HG02759 (cell line): ENCODE measurements around the gene C1orf115.
"Not testable (repeated sequence)": the region's sequence is repeated elsewhere in the genome, so short reads cannot be mapped to it uniquely, and the experiment has no call there.

ENCODE experiments used
- ATAC-seq: cut with Tn5 transposase; IDR thresholded peaks from one replicate; pipeline ENCODE4 v1.9.1; 2021; ENCODE audit warnings: mild to moderate bottlenecking, moderate library complexity; ENCODE audit not compliant: unreplicated experiment

Gene C1orf115

DNA sequence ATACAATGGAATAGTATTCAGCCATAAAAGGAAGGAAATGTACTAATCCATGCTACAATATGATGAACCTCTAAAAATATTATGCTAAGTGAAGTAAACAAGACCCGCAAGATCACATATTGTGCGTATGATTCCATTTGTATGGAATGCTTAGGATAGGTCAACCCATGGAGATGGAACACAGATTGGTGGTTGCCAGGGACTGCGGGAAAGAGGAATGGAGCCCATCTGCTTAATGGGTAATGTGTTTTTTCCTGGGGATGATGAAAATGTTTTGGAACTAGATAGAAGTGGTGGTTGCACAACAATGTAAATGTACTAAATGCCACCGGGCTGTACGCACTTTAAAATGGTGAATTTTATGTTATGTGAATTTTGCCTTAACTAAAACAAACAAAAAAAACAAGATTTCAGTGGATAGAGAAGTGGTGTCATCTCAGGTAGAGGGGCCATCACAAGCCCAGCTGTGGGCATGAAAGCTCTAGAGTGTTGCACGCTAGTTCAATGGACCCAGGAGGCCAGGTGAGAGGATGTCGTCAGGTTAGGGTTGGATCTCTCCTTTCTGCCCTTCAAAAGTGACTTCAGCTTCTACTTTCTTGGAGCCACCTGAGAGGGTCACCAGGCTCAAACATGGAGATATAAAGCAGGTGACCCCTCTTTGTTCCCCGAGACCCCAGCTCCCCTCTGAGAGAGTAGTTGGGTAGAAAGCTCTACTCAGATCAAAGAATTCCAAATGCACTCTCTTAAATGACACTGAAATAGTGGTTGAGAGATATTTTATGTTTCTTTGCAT lies 2.5 kb downstream of the C1orf115 start:
- no peak for ATAC-seq

DNA sequence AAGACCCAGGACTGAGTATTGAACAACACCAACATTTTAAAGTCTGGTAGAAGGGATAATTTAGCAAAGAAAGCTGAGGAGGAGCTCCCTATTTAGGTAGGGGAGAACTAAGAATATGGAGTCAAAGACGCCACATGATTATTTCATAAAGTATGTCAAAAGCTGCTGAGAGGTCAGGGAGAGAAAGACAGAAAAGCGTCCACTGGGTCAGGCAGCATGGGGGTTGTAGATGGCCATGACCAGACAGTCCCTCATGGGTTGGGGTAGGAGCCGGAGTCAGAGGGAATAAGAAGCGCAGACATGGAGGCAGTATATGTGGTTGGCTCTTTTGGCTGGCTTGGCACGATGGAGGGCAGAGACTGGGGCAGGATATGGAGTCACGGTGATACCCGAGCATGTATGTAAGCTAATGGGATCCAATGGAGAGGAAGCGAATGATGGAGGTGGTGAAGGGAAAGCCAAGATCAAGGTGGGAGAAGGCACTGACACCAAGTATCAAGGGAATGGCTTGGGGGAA lies 4.8 kb downstream of the C1orf115 start:
- no peak for ATAC-seq

DNA sequence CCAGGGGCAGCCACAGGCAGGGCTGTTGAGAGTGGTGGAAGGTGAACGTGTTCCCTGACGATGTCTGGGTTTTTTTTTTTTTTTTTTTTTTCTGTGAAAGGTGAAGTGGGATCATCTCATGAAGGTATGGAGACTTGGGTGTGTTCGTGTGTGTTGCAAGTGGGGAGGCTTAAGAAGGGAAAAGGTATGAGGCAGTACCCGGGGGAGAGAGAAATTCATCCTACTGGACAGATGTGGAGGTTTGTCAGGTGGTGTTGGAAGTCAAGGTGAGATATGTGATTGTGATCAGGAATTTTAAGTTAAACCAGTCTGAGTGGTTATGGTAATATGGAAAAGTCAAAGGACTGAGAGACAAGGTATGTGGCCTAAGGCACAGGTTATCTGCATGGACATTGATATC lies 5.3 kb downstream of the C1orf115 start:
- no peak for ATAC-seq

DNA sequence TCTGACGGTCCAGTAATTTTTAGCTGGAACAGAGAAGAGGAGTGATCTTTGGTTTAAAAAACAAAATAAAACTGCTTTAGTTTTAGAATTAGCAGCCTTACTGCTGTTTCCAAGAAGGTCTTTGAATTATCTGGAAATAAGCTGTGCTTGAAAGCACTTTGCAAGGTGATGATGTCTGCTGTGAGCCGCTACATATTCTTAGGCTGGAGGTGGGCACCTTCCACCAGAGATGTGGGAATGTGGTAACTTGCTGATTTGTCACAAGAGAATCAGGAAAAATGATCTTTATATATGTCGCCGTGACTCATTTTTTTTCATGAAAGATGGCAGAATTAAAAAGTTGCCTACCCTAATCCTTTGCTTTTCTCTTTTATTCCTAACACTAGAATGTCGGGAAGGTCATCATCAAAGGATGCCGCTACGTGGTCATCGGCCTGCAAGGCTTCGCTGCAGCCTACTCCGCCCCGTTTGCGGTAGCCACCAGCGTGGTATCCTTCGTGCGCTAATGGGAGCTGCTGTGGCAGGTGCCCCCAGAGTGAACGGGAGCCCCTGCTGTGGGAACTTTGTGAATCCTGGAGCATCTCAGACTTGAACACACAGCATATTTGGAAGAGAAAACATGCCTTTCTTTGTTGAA lies 6.2 kb downstream of the C1orf115 start:
- no peak for ATAC-seq

DNA sequence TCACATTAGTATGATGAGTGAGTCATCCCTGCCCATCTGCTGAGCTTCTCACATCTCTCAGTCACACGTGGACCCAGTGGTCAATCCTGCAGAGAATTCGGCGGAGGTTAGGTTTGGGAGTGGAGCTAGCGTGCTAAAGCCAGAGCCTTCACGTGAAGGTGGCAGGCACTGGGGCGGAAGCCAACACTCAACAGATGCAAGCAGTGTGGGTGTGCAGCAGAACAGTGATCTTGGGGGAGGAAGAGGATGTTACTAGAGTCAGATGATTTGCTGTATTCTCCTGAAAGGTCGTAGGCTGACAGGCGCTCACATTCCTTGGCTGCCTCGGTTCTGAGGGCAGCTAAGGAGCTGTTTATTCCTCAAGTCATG lies 6.7 kb downstream of the C1orf115 start:
- no peak for ATAC-seq

DNA sequence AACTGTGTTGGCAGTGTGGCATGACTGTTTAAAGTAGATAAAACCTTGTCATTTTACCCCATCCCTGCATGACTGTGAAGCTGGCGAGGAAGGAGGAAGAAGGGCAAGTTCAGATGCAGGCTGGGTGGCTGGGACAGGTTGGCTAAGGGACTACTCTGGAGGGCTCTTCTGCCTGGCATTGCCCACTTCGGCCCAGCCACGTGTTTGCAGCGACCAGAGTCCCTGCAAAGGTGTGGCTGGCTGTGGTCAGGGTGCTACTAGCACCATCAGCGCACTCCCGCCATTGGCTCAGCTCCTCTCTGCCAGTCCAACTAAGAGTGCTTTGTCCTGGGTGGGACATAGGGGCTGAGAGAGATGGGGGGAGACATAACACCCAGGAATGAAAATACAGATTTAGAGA lies 7.2 kb downstream of the C1orf115 start:
- no peak for ATAC-seq

DNA sequence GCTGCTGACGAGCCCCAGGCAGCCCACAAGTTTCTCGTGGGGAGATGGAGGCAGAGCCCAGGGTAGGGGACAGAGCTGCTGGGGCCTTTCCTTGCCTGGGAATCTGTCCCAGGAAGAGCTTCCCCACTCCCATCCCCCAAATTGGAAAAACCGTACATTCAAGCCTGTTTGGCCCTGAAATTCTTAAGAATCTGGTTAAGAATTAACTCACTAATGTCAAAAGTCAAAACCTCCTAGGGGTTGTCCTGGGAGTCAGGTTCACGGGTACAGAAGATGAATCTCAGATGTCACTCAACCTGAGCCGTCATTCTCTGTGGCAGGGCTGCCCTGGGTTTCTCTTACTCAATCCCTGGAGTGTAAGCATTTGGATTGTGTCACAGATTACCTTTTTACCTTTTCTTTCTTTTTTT lies 8.4 kb downstream of the C1orf115 start:
- ATAC-seq: no peak

DNA sequence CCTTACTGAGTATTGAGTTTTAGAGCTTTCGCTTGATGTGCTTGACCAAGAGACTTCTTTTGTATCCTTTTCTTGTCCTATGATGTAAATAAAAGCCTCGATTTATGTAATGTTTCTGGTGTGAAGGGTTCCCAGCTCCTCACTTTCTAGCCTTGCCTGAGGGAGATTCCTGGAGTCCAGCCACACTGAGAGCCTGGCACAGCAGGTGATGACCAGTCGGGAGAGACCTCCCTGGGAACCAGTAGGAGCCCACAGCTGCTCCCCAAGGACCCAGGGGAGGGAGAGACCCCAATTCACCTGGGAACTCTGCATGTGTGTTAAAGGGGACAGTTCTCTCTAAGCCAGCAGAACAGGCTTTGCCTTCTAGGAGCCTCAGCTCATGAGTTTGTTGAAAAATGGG lies 8.9 kb downstream of the C1orf115 start:
- ATAC-seq: no peak

DNA sequence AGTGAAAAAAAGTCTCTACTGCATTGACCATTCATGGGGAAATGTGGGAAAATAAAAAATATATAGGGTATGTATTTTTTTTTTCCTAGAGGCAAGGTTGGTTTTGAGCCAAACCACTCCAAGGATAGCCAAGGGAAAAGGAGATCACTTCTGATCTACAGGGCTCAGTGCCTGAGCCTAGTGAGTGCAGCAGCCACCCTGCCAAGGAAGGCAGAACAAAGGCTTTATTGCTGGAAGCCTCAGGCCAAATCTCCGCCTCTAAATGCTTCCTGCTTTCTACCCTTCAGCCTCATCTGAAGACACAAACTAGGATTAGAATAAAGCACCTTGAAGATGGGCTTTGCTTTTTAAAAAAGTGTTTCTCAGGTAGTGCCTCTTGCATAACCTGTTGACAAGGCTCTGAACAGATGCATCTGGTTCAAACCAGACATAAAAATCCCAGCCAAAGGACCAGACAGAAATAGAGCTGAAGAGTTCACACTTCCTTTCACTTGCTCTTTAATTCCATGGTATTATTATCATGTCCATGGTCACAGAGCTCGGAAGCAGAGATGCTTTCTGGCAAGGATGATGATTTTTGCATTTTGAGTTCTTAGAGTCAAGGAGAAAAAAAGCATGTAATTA lies 10.5 kb downstream of the C1orf115 start:
- no peak for ATAC-seq

DNA sequence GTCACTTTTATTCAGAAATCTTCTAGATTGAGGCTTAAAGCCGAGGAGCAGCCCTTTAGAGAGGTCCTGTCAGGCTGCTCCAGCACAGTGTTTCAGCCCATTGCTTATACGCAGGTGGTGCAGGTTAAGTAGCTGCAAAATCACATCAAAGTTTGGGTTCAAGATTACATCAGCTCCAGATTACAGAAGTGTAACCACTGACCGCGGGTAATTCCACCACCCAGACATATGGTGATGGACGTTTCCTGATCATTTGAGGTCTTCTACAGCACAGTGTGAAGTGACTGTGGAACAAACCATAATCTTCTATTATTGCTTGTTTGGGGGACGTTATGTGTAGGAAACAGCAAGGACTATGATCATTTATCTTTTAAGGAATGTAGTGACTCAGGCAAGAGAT lies 11.8 kb downstream of the C1orf115 start:
- peak; percentile 63 for ATAC-seq

DNA sequence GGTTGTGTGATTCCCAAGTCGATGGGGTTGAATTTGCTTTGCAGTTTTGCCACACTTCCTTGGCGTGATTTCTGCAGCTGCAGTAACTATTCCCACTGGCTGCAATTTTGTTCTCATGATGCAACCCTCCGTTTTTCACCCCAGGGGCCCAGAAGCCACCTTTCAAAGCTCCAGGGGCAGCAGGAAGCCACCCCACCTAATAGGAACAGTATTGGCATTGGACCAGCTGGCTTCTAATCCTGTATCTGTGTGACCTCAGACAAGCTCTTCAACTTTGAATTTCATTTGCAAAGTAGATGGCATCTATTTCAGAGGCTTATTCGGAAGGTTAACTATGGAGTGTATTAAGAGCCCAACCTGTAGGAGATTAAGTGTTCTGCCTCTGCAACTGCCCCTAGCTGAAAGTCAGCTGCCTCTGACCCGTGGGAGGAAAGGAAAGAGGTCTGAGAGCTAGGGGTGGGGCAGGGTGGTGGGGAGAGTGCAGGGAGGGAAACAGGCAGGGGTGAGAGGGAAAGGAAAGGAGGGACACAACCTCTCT lies 12.6 kb downstream of the C1orf115 start:
- ATAC-seq: no peak

DNA sequence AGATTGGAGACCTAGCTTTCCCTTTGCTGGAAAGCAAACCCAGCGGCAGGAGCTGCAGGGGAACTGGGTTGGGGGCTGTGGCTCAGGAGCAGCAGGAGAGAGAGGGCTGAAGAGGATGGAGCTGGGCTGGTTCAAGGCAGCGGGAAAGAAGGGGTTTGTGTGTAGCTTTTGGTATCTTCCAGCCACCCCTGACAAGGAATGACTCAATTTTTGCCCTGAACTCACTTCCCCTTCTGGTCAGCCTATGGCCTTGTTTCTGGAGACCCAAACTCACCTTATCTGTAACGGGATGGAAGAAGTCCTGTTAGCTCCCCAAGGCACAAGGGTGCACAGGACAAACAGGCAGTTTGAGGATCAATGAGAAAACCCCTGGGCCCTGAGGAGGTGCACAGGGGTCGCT lies 13.1 kb downstream of the C1orf115 start:
- ATAC-seq: no peak

DNA sequence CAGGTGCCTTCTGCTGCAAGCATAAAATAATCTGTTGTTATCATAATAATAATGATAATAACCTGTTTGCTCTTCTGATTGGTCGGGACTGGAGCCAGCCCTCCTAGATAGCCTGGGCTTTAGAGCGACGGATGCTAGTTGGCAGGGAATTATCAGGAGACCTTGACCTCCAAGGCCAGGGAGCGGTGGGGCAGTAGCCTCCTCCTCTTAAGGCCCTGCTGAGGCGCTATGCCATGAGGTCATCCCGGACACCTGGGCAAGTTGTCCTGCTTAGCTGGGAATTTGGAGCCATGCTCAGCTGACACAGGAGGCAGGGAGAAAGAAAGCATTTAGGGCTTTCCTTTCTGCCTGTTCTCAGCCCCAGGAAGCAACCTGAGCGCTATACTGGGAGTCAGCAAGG lies 15.6 kb downstream of the C1orf115 start:
- no peak for ATAC-seq

DNA sequence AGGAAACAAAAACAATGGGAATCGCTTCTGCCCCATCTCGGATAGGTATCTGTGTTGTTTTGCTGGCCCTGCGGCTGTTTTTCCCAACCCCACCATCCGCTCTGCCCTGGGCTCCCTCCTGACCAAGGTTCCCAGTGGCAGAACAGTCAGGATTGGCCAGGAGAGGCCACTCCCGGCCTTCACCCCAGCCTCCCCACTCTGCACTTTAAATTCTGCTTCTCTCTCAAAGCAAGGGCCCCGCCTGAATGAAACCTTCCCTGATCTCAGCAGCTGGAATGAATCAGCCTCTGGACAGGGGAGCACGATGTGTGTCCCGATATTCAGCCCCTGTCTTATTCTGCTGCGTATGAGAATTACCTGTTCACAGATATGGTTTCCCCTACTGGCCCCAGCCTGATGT lies 16.3 kb downstream of the C1orf115 start:
- ATAC-seq: no peak

DNA sequence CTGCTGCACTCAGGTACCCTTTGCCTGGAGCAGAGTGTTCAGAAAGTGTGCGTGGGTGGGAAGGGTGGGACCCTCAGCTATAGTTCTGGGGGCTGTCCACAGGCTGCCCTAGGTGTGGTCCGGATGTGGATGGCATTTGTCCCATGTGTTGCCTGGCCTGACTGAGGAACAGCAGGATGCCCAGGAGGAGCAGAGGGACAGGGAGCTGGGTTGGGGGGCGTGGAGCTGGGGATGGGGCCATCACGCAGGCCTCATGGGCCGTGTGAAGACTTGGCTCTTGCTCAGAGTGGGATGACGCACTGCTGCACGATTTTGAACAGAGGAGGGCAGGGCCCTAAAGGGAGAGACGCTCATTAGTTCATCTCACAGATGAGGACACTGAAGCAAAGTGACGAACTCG lies 17.0 kb downstream of the C1orf115 start:
- ATAC-seq: no peak

DNA sequence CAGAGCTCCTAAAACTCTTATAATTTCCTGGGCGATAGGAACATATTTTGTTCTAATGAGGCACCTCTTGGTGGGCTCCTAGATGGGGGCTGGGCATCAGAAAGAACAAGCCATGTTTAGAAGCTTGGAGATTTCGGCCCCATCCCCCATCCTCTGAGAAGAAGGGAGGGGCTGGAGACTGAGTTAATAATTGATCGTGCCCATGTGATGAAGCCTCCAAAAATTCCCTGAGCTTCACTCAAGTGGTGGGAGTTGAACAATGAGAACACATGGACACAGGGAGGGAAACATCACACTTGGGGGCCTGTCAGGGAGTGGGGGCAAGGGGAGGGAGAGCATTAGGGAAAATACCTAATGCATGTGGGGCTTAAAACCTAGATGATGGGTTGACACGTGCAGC lies 18.1 kb downstream of the C1orf115 start:
- no peak for ATAC-seq

DNA sequence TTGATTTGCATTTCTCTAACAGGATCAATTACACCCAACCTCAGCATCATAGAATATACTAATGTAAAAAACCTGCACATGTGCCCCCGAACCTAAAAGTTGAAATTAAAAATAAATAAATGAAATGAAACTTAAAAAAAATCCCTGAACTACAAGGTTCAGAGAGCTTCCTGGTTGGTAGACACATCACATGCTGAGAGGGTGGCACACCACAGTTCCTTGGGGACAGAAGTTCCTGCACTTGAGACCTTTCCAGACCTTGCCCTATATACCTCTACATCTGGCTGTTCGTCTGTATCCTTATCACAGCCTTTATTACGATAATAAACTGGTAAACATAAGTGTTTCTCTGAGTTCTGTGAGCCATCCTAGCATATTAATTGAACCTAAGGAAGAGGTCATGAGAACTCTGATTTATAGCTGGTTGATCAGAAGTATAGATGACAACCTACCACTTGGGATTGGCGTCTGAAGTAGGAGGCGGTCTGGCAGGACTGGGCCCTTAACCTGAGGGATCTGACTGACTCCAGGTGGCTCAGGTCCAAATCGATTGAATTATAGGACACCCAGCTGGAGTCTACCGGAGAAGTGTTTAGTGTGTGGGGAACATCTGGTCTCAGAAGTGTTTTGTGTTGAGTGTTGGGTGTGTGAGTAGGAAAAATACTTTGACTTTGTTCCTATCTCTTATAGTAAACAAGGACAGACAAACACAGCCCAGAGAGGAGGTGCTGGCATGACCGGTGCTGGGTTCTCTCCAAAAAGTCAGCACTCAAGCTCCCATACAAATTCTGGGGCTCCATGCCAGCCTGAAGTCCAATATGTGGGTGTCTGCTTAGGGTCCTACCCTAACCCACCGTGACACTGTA lies 19.0 kb downstream of the C1orf115 start:
- no peak for ATAC-seq

DNA sequence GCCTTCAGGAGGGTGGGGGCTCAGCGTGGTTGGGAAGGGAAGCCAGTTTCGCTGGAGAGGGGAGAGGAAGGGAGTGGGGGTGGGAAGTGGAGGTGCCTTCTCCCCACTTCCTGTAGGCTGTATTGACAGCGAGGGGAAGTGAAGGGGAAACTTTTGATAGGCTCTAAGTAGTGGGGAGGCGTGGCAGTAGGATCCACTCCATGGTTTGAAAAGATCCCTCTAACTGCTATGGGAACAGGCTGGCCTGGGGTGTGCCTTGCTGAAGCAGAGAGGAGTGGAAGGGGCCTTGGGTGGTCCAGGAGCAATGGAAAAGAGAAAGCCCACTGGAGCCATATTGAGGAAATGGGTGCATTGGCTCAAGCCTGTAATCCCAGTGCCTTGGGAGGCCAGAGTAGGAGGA lies 20.2 kb downstream of the C1orf115 start:
- ATAC-seq: no peak

DNA sequence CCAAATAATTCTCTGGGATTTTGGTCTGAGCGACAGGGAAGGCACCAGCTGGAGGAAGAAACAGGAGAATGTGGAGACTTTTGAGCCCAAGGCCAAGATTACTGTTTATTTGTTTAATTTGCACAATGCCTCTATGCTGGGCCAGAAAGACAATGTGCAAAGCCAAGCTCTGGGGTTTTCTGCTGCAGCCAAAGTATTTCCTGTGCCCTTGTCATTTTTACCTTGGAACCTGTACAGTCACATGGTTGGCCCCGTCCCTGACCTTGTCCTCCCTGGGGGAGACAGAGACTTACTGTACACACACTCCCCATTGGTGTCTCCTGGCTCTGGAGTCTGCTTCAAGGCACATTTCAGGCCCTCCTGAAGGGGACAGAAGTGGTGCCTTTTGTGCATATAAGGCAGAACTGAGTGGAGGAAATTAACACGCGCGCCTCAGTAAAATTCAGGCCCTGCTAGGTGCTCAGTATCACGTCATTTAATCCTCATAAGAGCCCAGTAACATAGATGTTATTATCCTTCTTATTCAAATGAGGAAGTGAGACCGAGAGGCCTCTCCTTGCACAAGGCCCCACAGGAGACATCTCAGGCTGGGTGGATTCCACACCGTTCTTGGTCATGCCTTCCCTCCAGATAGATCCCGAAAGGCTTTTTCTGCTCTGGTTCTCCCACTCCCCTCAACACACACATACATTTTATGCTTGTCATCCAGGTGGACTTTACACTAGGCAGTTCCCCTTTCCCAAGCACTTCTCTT lies 21.1 kb downstream of the C1orf115 start:
- ATAC-seq: peak; percentile 81

DNA sequence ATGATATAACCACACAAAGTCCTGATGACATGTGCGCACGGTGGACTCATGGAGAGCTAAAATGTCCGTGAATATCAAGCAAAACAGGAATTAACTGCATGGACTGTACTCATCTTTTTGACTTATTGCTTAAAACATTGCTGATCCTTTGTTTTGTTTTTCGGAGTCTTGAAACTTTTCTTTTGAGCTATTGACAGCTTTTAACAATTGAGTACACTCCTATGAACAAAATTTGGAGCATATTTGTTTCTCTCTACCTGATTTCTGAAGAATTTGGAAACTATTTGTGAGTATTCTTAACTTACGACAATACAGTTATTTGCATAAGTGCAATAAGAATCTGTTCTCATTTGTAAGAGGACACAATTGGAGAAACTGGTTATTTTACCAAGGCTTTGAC lies 25.8 kb downstream of the C1orf115 start:
- ATAC-seq: not testable (repeated sequence)
